Measurements from ENCODE around the gene ZXDA. TPM values are rescaled to one million over a fixed set of nuclear protein-coding genes. Genes with fewer than 3 reads are reported as not detected.
"Not testable (repeated sequence)": the region's sequence is repeated elsewhere in the genome, so short reads cannot be mapped to it uniquely, and the experiment has no call there.

The ZXDA gene
- total RNA-seq, 4 donors from 2014 or later = 1.3 to 6.1 (median 1.4) TPM

- H3K9me3 ChIP-seq = no peaks in the 10 kb centered on the region
- H3K36me3 ChIP-seq = no peaks in the 10 kb centered on the region
- TF ChIP-seq POLR2A (IDR thresholded peaks at IDR 0.05) (no peak), CTCF (IDR thresholded peaks at IDR 0.05) (no peak)
- DNase-seq = no peak
- H3K4me3 ChIP-seq = no peak overlapping the region
- intact Hi-C loops (cut with DNase I) = no loop called here
- H3K27me3 ChIP-seq = no peaks in the 10 kb centered on the region
- WGBS, 2 donors = 44 to 49% methylated on average over 2 to 3 of the region's 3 CpGs
- no peak overlapping the region for H3K27ac ChIP-seq
- H3K4me1 ChIP-seq = no peaks in the 10 kb centered on the region
These were observed 19.8 kb upstream of the ZXDA start for GRCh38 chrX:57930051-57930450.

- no peaks in the 10 kb centered on the region for H3K4me1 ChIP-seq
- no peak overlapping the region for H3K4me3 ChIP-seq
- no peaks in the 10 kb centered on the region for H3K36me3 ChIP-seq
- no peak overlapping the region for H3K27ac ChIP-seq
- no peak for DNase-seq
- peak in 4 of 6 experiments; percentile 13 to 49 (median 22) for TF ChIP-seq CTCF (IDR thresholded peaks at IDR 0.05)
- no peak for TF ChIP-seq POLR2A (IDR thresholded peaks at IDR 0.05)
- no peaks in the 10 kb centered on the region for H3K27me3 ChIP-seq
- intact Hi-C loops (cut with DNase I) = no loop called here
- no peaks in the 10 kb centered on the region for H3K9me3 ChIP-seq
These were observed 19.1 kb upstream of the ZXDA start for GRCh38 chrX:57929373-57929772.

- TF ChIP-seq CTCF (IDR thresholded peaks at IDR 0.05) (no peak), POLR2A (IDR thresholded peaks at IDR 0.05) (no peak)
- Histone ChIP-seq H3K4me3 (no peak overlapping the region), H3K36me3 (no peaks in the 10 kb centered on the region), H3K9me3 (no peaks in the 10 kb centered on the region), H3K4me1 (no peaks in the 10 kb centered on the region), H3K27ac (no peak overlapping the region), H3K27me3 (no peaks in the 10 kb centered on the region)
- intact Hi-C loops (cut with DNase I) = no loop called here
- 38 to 45% methylated on average over 2 of the region's 2 CpGs for WGBS, 2 donors
- DNase-seq = no peak
These were observed 15.5 kb upstream of the ZXDA start for GRCh38 chrX:57925806-57926205.

GRCh38 chrX:57918750-57919436 lies 8.6 kb upstream of the ZXDA start:
- no peaks in the 10 kb centered on the region for H3K9me3 ChIP-seq
- H3K4me3 ChIP-seq = no peak overlapping the region
- no peak for TF ChIP-seq POLR2A (IDR thresholded peaks at IDR 0.05)
- TF ChIP-seq CTCF (IDR thresholded peaks at IDR 0.05) = peak; percentile 8 to 48 (median 24)
- no peaks in the 10 kb centered on the region for H3K27me3 ChIP-seq
- H3K36me3 ChIP-seq = no peaks in the 10 kb centered on the region
- no peak for DNase-seq
- intact Hi-C loops (cut with DNase I) = no loop called here
- no peaks in the 10 kb centered on the region for H3K4me1 ChIP-seq
- WGBS, 2 donors = 23 to 34% methylated on average over 3 to 9 of the region's 19 CpGs
- H3K27ac ChIP-seq = no peak overlapping the region

- WGBS, 2 donors = 85 to 90% methylated on average over 2 to 5 of the region's 5 CpGs
These were observed 5.4 kb upstream of the ZXDA start for GRCh38 chrX:57915680-57916079.

GRCh38 chrX:57909595-57910286 lies 517 bp downstream of the ZXDA start:
- H3K27me3 ChIP-seq; intact Hi-C loops (cut with DNase I); H3K9me3 ChIP-seq; H3K36me3 ChIP-seq; DNase-seq: not testable (repeated sequence)
- peaks cover 0 to 30% (median 0%) of the 10 kb centered on the region in 3 donors for H3K4me1 ChIP-seq
- H3K27ac ChIP-seq = peak overlapping the region; percentile 83 to 91 (median 88)
- H3K4me3 ChIP-seq = peak overlapping the region; percentile 46 to 69 (median 50)
- no CpG with 5 or more reads among the region's 72 CpGs for WGBS, 2 donors

More at GRCh38 chrX:57915680-57916079, 5.4 kb upstream of the ZXDA start:
- Histone ChIP-seq H3K4me1 (peaks cover 0 to 6% (median 0%) of the 10 kb centered on the region in 3 donors), H3K27me3 (no peaks in the 10 kb centered on the region), H3K9me3 (no peaks in the 10 kb centered on the region), H3K36me3 (no peaks in the 10 kb centered on the region), H3K27ac (no peak overlapping the region), H3K4me3 (no peak overlapping the region)
- DNase-seq = no peak
- intact Hi-C loops (cut with DNase I) = no loop called here
- no peak for TF ChIP-seq CTCF (IDR thresholded peaks at IDR 0.05)
- TF ChIP-seq POLR2A (IDR thresholded peaks at IDR 0.05) = no peak

- H3K9me3 ChIP-seq; DNase-seq; H3K27me3 ChIP-seq; intact Hi-C loops (cut with DNase I); H3K36me3 ChIP-seq: not testable (repeated sequence)
- WGBS, 2 donors = 70 to 71% methylated on average over 9 to 13 of the region's 28 CpGs
- peak overlapping the region; percentile 46 to 69 (median 50) for H3K4me3 ChIP-seq
- peaks cover 0 to 30% (median 0%) of the 10 kb centered on the region in 3 donors for H3K4me1 ChIP-seq
- H3K27ac ChIP-seq = peak overlapping the region; percentile 83 to 91 (median 88)
These were observed 1.2 kb downstream of the ZXDA start for GRCh38 chrX:57908972-57909594.

Measured in esophagus squamous epithelium (tissue), 5 donors.